H1 (cell line): ENCODE results near the gene IFITM10. TPM values are rescaled to one million over a fixed set of nuclear protein-coding genes. Genes with fewer than 3 reads are reported as not detected.

ENCODE experiments used
- ATF2 ChIP-seq: IDR thresholded peaks from 2 replicates; pipeline ENCODE4 v1.6.1; 2012; ENCODE audit warnings: low read length, inconsistent platforms
- E2F6 ChIP-seq: IDR thresholded peaks from 2 replicates; pipeline ENCODE4 v1.6.1; 2012; ENCODE audit warnings: inconsistent platforms
- GABPA ChIP-seq: IDR thresholded peaks from 2 replicates; pipeline ENCODE4 v1.6.1; 2011; ENCODE audit warnings: mild to moderate bottlenecking, low read length, moderate library complexity, borderline replicate concordance; ENCODE audit not compliant: insufficient read depth
- KDM5A ChIP-seq: fragments of 200-600 bp; IDR thresholded peaks from 2 replicates; pipeline ENCODE4 v1.7.1; 2012; ENCODE audit warnings: mild to moderate bottlenecking, low read length, inconsistent platforms, mixed read lengths
- POLR2AphosphoS5 ChIP-seq: IDR thresholded peaks from 2 replicates; pipeline ENCODE4 v1.6.1; 2011; ENCODE audit warnings: low read depth, low read length
- SIN3A ChIP-seq, 2 experiments: IDR thresholded peaks in 1 of 2; conservative IDR thresholded peaks in 1 of 2; 2 replicates each; pipeline ENCODE4 v1.6.1; 2011 to 2012; ENCODE audit warnings: low read length in 2 of 2, improper control_type of control experiment in 1 of 2, low read depth in 1 of 2, mild to moderate bottlenecking in 1 of 2
- ZNF274 ChIP-seq: IDR thresholded peaks from 2 replicates; pipeline ENCODE4 v1.7.0; 2012; ENCODE audit warnings: low read length, borderline replicate concordance; ENCODE audit errors: extremely low read depth
- polyA plus RNA-seq, 7 experiments: library from polyadenylated mRNA; depleted of rRNA in 3 of 7; stranded (reverse) in 5 of 7; unstranded in 2 of 7; fragments of >200 nt in 5 of 7; fragments of 200-250 nt in 2 of 7; gene quantifications; 1 replicate in 5 of 7; 2 replicates in 1 of 7; 4 replicates in 1 of 7; pipeline versions ENCODE4 v1.2.1 to v1.2.3, GENCODE V29; 2011 to 2013; ENCODE audit warnings: missing spikeins in 2 of 7, mixed read lengths in 2 of 7
- total RNA-seq: library from RNA; stranded (reverse); fragmentation: NEBNext Ultra II Directional; extraction: Animal tissue kit (Norgen Biotek cat#: 25700); gene quantifications from 2 replicates; pipeline ENCODE4 v1.2.1, GENCODE V29; 2021

Gene IFITM10
- total and polyA plus RNA-seq, 2 of the 8 experiments (the other 6 are each of a cell fraction or from before 2014, with no cell fraction given) = 0.08 to 0.22 TPM

GRCh38 chr11:1761857-1762536 lies 11.6 kb upstream of the IFITM10 start (continued):
- TF ChIP-seq POLR2AphosphoS5 (no peak), GABPA (no peak), SIN3A (conservative IDR thresholded peaks at IDR 0.05 in 1 of 2, IDR thresholded peaks at IDR 0.05 in 1 of 2; ENCODE audit: low read depth in 1 of 2, low read length in 2 of 2) (no peak), ZNF274 (no peak), E2F6 (no peak), KDM5A (no peak), ATF2 (no peak)
